Stimulated activated CD8-positive, alpha-beta memory T cell treated with anti-CD3 and anti-CD28 coated beads, Interleukin-15, amount 100 ng/mL, for 1 hour (primary cell): ENCODE measurements around the gene ZSCAN16.

Experiments
- DNase-seq: peaks from one replicate; pipeline ENCODE4 v3.0.0-alpha.2; 2020; ENCODE audit warnings: low read depth

The ZSCAN16 gene

GRCh38 chr6:28172006-28172405, 47.6 kb downstream of the ZSCAN16 start:
- no peak for DNase-seq

GRCh38 chr6:28176373-28176772, 52.0 kb downstream of the ZSCAN16 start:
- DNase-seq: no peak
